Chondrocyte (in vitro differentiated cells): ENCODE measurements around the gene NT5DC1. TPM values are rescaled to one million over a fixed set of nuclear protein-coding genes. Genes with fewer than 3 reads are reported as not detected.

Source experiments
- DNase-seq: peaks from one replicate; pipeline ENCODE4 v3.0.0; 2021; ENCODE audit warnings: mixed read lengths, low spot score
- H3K27ac Mint-ChIP-seq: one replicate; pipeline ENCODE4 v1.8.0; 2021; ENCODE audit warnings: mild to moderate bottlenecking, moderate library complexity, mixed read lengths; ENCODE audit not compliant: unreplicated experiment
- H3K27me3 Mint-ChIP-seq: 2 replicates; pipeline ENCODE4 v1.8.0; 2021; ENCODE audit warnings: low read depth, mixed read lengths
- H3K36me3 Mint-ChIP-seq: 2 replicates; pipeline ENCODE4 v1.8.0; 2021; ENCODE audit warnings: low read depth, mixed read lengths
- H3K4me1 Mint-ChIP-seq: 2 replicates; pipeline ENCODE4 v1.8.0; 2021; ENCODE audit warnings: low read depth, mild to moderate bottlenecking, mixed read lengths
- H3K4me3 Mint-ChIP-seq: one replicate; pipeline ENCODE4 v1.8.0; 2021; ENCODE audit warnings: mild to moderate bottlenecking, moderate library complexity, mixed read lengths; ENCODE audit not compliant: unreplicated experiment
- H3K9me3 Mint-ChIP-seq: 2 replicates; pipeline ENCODE4 v1.8.0; 2021; ENCODE audit warnings: low read depth, mixed read lengths
- total RNA-seq: library from RNA; stranded (reverse); gene quantifications from 3 replicates; pipeline ENCODE4 v1.2.1, GENCODE V29; 2021
- TF ChIP-seq, protein P1 (sequence below): fragments of 200-600 bp; sonication (generic); IDR thresholded peaks from 2 replicates; pipeline ENCODE4 v1.5.0; 2021; ENCODE audit warnings: antibody characterized with exemption, mild to moderate bottlenecking, moderate library complexity

Gene NT5DC1
- total RNA-seq, 1 donor from 2014 or later, result 20.6 TPM

DNA sequence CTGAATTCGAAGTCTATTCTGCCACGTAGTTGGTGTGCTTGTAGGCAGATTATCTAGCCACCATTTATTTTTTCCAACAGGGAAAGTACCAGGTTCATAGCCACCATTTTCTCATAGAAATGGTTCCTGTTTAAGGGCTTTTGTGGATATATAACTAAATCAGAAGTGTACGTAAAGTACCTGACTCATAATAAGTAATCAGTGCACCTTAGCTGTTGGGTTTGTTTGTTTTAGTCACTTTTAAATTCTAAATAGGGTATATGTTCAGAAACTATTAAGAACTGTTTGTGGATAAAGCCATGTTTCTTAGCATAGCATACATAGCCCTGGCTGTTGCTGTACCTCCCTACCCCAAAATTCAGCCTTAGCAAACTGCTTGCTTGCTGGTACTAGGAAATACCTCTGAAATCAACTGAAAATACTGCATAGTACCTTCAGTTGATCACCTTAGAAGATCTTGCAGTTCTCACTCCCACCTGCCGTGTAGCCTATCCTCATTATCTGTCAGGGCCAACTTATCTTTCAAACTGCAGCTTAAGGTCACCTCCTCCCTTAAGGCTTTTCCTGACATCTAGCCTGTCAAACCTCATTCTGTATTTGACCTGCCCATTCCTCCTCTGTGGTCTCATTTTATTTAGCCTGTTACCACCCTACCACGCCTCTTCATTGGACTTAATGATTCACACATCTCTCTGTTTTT is 69.9 kb downstream of the NT5DC1 start:
- peaks cover 9% of the 10 kb centered on the region for H3K4me1 Mint-ChIP-seq
- peaks cover 19% of the 10 kb centered on the region for H3K9me3 Mint-ChIP-seq
- no peak overlapping the region for H3K27ac Mint-ChIP-seq
- H3K36me3 Mint-ChIP-seq, result peaks cover 17% of the 10 kb centered on the region
- no peak for DNase-seq
- TF ChIP-seq, protein P1, sequence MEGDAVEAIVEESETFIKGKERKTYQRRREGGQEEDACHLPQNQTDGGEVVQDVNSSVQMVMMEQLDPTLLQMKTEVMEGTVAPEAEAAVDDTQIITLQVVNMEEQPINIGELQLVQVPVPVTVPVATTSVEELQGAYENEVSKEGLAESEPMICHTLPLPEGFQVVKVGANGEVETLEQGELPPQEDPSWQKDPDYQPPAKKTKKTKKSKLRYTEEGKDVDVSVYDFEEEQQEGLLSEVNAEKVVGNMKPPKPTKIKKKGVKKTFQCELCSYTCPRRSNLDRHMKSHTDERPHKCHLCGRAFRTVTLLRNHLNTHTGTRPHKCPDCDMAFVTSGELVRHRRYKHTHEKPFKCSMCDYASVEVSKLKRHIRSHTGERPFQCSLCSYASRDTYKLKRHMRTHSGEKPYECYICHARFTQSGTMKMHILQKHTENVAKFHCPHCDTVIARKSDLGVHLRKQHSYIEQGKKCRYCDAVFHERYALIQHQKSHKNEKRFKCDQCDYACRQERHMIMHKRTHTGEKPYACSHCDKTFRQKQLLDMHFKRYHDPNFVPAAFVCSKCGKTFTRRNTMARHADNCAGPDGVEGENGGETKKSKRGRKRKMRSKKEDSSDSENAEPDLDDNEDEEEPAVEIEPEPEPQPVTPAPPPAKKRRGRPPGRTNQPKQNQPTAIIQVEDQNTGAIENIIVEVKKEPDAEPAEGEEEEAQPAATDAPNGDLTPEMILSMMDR, result no peak
- no peak overlapping the region for H3K4me3 Mint-ChIP-seq
- no peaks in the 10 kb centered on the region for H3K27me3 Mint-ChIP-seq

DNA sequence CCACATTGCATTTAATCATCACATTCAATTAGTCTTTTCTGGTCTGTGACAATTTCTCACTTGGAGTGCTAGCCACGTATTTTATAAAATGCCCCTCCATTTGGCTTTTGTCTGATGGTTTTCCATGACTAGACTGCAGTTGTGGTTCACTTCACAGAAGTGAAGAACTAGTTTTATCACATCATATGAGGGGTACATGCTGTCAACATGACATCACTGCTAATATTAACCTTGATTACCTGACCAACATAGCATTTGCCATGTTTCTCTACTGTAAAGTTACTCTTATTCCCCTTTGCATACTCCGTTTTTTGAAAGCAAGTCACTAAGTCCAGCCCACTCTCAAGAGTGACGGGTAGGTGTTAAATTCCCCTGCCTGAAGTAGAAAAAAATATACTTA is 73.3 kb downstream of the NT5DC1 start:
- DNase-seq, result no peak
- Mint-ChIP-seq H3K27me3 (no peaks in the 10 kb centered on the region), H3K9me3 (peaks cover 14% of the 10 kb centered on the region), H3K27ac (no peak overlapping the region), H3K4me1 (no peaks in the 10 kb centered on the region), H3K36me3 (peaks cover 12% of the 10 kb centered on the region), H3K4me3 (no peak overlapping the region)
- TF ChIP-seq, protein P1, result no peak

DNA sequence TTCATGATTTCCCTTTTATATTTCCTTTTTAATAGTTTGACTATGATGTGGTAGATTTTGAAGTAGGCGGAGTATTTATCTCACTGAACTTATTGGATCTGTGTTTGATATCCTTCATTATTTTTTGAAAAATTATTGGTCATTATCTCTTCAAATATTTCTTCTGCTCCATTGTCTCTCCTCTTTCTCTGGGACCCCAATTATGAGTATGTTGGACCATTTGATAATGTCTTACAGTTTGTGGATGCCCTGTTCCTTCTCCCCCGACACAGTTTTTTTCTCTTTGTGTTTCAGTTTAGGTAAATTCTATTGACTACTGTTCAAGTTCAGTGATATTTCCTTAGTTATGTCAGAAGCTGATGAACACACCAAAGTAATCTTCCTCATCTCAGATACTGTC is 74.7 kb downstream of the NT5DC1 start:
- no peak overlapping the region for H3K4me3 Mint-ChIP-seq
- H3K27ac Mint-ChIP-seq, result no peak overlapping the region
- H3K27me3 Mint-ChIP-seq, result no peaks in the 10 kb centered on the region
- TF ChIP-seq, protein P1, result no peak
- no peak for DNase-seq
- peaks cover 12% of the 10 kb centered on the region for H3K9me3 Mint-ChIP-seq
- H3K4me1 Mint-ChIP-seq, result no peaks in the 10 kb centered on the region
- H3K36me3 Mint-ChIP-seq, result peaks cover 10% of the 10 kb centered on the region

DNA sequence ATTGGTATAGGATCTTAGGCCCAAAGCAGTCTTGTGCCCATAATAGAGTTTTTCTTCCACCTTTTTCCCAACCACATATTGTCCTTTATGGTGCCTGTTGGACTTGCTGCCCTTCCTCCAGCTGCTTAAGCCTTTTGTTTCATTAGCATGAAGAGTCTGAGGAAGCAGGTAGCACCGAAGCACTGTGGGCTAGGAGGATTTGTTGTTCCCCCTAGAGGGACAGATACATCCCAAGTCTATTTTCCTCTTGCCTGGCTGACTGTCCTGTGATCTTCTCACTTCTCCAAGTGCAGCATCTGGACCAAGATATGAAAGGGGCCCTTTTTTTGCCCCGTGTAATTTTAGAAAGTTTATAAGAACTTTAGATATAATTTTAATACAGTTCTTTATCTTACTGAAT is 75.9 kb downstream of the NT5DC1 start:
- Mint-ChIP-seq H3K27me3 (no peaks in the 10 kb centered on the region), H3K4me3 (no peak overlapping the region), H3K36me3 (peaks cover 10% of the 10 kb centered on the region), H3K4me1 (no peaks in the 10 kb centered on the region), H3K27ac (no peak overlapping the region), H3K9me3 (peaks cover 12% of the 10 kb centered on the region)
- TF ChIP-seq, protein P1, result no peak
- no peak for DNase-seq

DNA sequence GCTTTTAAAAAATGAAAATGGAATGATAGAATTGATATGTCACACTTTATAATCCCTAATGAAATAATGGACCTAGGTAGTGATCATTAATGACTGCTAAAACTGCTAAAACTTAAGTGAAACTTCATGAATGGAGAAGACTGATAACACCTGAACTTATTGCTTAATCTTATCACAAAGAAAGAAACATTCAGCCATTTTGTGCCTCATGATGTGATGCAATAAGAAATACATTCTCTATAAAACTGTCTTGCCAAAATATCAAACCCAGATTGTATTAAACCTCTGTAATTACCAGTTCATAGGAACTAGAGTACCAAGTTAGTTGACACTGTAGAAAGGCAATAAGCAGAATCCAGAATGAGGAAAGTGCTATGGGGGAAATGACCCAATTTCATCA is 79.7 kb downstream of the NT5DC1 start:
- Mint-ChIP-seq H3K4me1 (no peaks in the 10 kb centered on the region), H3K27ac (no peak overlapping the region), H3K27me3 (no peaks in the 10 kb centered on the region), H3K4me3 (no peak overlapping the region), H3K9me3 (peaks cover 17% of the 10 kb centered on the region), H3K36me3 (peaks cover 5% of the 10 kb centered on the region)
- DNase-seq, result no peak
- TF ChIP-seq, protein P1, result no peak
